ENCODE data around the gene CDPF1.

CDPF1 gene

GRCh38 chr22:46195487-46196165 lies 54.5 kb downstream of the CDPF1 start:
- no peak for DNase-seq (ENCODE audit: low read depth)
- no peak overlapping the region for H3K4me3 ChIP-seq (ENCODE audit: low read length)
- TF ChIP-seq, protein P1, sequence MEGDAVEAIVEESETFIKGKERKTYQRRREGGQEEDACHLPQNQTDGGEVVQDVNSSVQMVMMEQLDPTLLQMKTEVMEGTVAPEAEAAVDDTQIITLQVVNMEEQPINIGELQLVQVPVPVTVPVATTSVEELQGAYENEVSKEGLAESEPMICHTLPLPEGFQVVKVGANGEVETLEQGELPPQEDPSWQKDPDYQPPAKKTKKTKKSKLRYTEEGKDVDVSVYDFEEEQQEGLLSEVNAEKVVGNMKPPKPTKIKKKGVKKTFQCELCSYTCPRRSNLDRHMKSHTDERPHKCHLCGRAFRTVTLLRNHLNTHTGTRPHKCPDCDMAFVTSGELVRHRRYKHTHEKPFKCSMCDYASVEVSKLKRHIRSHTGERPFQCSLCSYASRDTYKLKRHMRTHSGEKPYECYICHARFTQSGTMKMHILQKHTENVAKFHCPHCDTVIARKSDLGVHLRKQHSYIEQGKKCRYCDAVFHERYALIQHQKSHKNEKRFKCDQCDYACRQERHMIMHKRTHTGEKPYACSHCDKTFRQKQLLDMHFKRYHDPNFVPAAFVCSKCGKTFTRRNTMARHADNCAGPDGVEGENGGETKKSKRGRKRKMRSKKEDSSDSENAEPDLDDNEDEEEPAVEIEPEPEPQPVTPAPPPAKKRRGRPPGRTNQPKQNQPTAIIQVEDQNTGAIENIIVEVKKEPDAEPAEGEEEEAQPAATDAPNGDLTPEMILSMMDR (IDR thresholded peaks at IDR 0.05; ENCODE audit: insufficient read depth, low read depth, low read length, missing control alignments) = no peak
